DMS114 treated with DMSO at 0.1 percent for 48 hours (cell line): Measurements from ENCODE around the gene ATP2A1.
"Not testable (repeated sequence)": the region's sequence is repeated elsewhere in the genome, so short reads cannot be mapped to it uniquely, and the experiment has no call there.

Experiments used
- DNase-seq: peaks from one replicate; lab custom pipeline; 2025; ENCODE audit not compliant: unreplicated experiment; lab: John Stamatoyannopoulos, UW

The ATP2A1 gene

DNA sequence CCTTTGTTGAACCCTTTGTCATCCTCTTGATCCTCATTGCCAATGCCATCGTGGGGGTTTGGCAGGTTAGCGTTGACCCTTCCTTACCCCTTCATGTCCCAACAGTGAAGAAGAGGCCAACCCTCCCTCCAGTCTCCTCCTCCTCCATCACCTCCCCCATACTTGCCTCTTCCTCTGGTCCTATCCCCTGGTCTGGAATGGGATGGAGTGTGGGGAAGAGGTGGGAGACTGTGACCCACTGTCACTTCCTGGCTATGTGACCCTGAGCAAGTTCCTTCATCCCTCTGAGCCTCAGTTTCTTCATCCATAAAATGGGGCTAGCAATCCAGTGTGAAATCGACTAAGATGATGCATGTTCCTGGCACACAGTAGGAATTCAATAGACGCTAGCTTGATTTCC lies 2.7 kb downstream of the ATP2A1 start:
- no peak for DNase-seq

GRCh38 chr16:28881565-28881964 lies 3.3 kb downstream of the ATP2A1 start:
- DNase-seq = not testable (repeated sequence)

DNA sequence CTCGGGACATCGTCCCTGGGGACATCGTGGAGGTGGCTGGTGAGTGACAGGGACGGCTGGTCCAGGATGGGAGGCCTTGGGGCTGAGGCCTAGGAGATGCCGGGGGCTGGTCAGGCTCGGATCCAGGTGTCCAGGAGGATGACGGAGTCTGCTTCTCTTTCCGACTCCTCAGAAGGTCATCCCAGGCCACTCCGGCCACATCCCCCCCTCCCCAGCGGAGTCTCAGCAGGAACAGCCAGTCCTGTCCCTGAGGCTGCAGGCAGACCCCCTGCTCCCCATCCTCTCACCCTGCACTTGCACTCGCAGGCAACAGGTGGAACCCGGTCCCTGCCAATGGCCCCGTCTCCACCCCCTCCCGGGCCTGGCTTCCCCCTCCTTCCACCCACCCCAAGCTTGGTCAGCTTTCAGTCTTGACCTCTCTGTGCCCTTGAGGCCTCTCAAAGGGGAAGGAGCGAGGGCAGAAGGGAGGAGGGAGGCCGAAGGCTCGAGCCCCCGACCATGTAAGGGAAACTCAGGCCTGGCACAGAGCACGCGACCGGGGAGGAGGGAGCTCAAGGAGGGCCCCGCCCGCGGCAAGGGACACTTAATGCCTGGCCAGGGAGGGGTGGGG lies 4.4 kb downstream of the ATP2A1 start:
- no peak for DNase-seq

DNA sequence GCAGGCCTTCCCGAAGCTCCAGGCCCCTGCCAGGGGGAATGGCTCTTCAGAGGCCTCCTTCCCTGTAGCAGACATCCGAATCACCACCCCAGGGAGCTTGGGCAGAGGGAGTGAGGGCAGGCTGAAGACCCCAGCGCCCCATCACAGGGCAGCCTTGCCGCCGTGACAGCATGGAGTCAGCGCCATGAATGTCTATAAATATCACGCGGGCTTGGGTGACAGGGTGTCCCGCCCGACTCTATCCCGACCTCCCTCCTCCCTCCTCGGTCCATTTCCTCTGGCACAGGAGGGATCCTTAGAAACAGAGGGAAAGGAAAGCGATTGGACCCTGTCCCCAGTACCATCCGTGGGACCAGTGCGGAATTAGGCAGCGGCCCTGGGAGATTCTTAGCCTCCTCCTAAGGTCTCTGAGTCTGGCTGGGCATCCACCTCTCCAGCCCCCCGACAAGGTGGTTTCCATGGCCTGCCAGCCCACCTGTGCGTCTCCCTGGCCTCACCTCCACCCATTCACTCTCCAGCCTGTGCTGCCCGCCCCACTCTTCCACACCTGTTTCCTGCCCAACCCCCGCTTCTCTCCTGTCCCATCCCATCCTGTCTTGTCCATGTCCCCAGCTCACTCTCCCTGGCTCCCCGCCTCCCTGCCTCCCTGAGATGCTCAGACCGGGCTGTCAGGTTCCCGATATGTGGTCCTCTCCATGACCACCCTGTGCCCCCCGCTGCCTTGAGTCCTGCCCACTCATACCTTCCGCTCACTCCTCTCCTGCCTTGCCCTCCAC lies 5.1 kb downstream of the ATP2A1 start:
- no peak for DNase-seq

DNA sequence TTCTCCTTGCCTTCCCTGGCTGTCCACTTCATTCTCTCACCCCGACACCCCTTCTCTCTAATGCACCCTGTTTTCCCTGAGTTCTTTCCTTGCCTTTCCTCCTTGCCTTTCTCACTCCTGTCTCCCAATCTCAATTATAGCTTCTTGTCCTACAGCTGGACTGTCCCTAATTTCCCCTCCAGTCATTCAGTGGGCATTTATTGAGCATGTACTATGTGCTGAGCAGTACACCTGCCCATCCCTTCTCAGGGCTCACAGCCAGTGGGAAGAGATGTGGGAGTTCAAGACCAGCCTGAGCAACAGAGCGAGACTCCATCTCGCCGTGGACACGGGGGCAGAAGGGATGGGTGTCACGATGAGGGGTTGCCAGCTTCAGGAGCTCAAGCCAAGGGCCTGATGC lies 5.8 kb downstream of the ATP2A1 start:
- DNase-seq = no peak

DNA sequence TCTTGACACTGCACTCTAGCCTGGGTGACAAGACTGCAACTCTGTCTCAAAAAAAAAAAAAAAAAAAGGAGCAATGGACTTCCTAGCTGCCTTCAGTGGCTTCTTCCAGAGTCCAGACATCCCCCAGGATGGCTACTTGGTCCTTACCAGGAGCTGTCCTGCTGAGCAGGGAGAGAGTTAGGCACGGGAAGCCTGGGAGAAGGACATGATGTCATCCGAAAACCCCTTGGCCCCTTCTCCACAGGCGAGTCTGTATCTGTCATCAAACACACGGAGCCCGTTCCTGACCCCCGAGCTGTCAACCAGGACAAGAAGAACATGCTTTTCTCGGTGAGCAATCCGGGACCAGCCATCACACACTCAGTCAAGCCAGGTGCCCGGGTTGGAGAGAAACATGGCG lies 8.7 kb downstream of the ATP2A1 start:
- DNase-seq = no peak

GRCh38 chr16:28890355-28890754 lies 12.1 kb downstream of the ATP2A1 start:
- DNase-seq = not testable (repeated sequence)

DNA sequence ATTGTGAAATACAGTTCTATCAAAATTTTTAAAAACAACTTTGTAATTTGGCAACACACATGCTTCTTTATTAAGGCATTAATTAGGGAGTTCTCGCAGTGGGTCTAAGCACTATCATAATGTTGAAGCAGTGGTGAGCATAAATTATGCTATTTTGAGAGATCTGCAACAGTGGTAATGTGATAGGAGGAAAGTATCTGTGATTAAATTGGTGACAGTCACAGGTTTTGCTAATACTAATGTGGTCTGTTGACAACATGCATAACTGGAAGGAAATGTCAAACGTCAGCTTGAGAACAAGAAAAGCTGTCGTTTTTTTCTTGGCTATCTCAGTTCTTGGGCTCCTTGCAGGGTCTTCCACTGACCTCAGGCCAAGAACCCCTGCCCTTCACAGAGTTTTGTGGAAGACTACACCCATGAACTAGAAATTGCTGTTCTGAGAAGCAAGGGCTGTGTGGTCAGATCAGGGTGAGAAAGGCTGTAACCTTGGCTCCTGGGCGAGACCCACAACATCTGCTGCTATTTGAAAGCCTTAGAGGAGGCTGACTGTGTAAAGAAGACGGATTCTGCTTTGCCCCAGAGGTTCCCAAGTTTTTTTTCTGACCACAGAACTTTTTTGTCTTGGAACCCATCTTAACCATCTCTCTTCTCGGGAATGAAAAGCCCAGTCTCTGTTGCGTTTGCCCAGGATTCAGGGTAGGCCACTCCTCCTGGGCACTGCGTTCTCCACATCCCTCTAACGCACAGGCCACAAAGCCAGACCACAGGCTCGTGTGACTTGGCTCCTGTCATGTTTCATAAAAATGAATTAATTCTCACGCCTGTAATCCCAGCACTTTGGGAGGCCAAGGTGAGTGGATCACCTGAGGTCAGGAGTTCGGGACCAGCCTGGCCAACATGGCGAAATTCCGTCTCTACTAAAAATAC lies 13.9 kb downstream of the ATP2A1 start:
- no peak for DNase-seq

GRCh38 chr16:28893291-28893690 lies 15.0 kb downstream of the ATP2A1 start:
- no peak for DNase-seq

DNA sequence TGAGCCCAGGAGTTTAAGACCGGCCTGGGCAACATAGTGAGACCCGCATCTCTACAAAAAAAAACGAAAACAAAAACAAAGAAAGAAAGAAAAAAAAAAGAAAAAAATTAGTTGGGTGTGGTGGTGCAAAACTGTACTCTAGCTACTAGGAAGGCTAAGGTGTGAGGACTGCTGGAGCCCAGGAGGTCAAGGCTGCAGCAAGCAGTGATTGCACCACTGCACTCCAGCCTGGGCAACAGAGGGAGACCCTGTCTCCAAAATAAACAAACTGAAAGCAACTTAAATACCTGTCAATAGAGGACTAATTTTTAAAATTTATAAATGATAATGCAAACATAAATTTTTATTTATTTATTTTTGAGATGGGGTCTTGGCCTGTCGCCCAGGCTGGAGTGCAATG lies 17.3 kb downstream of the ATP2A1 start:
- DNase-seq = no peak

- no peak for DNase-seq
Measured at GRCh38 chr16:28897826-28898225, 19.5 kb downstream of the ATP2A1 start.

- DNase-seq = no peak
Measured at GRCh38 chr16:28898266-28898665, 20.0 kb downstream of the ATP2A1 start.

DNA sequence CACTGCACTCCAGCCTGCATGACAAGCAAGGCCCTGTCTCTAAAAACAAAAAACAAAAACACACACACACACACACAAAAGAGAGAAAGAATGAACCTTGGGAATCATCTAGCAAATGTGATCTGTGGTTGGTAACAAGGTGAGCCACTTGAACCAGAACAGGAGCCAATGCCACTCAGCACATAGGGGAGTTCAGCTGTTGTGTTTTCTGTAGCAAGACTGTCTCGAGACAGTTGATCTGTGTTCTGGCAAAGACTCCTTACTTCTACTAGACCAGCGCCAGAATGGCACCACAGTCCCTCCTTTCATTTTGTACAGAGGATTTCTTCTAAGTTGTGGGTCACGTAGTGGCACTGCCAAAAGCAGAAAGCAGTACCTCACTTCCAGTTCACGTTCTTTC lies 20.7 kb downstream of the ATP2A1 start:
- DNase-seq = no peak

- DNase-seq = no peak
Measured at GRCh38 chr16:28899882-28900590, 21.7 kb downstream of the ATP2A1 start.

DNA sequence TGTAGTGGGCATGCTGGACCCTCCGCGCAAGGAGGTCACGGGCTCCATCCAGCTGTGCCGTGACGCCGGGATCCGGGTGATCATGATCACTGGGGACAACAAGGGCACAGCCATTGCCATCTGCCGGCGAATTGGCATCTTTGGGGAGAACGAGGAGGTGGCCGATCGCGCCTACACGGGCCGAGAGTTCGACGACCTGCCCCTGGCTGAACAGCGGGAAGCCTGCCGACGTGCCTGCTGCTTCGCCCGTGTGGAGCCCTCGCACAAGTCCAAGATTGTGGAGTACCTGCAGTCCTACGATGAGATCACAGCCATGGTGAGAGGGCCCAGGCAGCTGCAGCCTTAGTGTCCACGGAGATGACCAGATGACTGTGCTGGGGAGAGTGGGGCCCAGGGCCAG lies 22.3 kb downstream of the ATP2A1 start:
- DNase-seq = no peak

- no peak for DNase-seq
Measured at GRCh38 chr16:28901862-28902261, 23.6 kb downstream of the ATP2A1 start.

DNA sequence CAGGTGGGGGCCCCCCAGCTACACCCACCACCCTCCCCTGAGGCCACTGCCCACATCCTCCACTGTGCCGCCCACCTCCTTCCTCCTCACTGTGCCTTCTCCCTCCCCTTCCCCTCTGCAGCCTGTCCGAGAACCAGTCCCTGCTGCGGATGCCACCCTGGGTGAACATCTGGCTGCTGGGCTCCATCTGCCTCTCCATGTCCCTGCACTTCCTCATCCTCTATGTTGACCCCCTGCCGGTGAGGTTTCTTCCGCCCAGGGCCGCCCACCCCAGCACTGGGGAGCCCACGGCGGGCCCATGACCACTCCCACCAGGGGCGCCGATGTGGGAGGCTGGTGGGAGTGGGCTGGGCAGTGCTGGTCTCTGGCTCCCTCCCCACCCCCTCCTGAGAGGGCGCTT lies 24.6 kb downstream of the ATP2A1 start:
- DNase-seq = no peak

GRCh38 chr16:28903344-28904042 lies 25.2 kb downstream of the ATP2A1 start:
- DNase-seq = no peak

GRCh38 chr16:28904363-28904762 lies 26.1 kb downstream of the ATP2A1 start:
- no peak for DNase-seq

- DNase-seq = no peak
Measured at GRCh38 chr16:28904828-28905227, 26.5 kb downstream of the ATP2A1 start.
